HG02763 (cell line): Measurements from ENCODE around the gene COPA.

ENCODE experiments used
- ATAC-seq: cut with Tn5 transposase; IDR thresholded peaks from one replicate; pipeline ENCODE4 v1.9.1; 2021; ENCODE audit warnings: mild to moderate bottlenecking, moderate library complexity; ENCODE audit not compliant: unreplicated experiment

COPA gene

DNA sequence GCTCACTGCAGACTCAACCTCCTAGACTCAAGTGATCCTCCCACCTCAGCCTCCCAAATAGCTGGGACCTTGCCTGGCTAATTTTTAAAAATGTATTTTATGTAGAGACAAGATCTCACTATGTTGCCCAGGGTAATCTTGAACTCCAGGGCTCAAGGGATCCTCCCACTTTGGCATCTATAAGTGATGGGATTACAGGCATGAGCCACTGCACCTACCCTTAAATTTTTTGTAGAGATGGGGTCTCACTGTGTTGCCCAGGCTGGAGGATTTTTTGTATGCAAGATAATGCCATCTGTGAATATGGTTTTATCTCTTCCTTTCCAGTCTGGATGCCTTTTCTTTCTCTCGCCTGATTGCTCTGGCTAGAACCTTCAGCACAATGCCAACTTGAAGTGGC lies 72.0 kb downstream of the COPA start:
- no peak for ATAC-seq

DNA sequence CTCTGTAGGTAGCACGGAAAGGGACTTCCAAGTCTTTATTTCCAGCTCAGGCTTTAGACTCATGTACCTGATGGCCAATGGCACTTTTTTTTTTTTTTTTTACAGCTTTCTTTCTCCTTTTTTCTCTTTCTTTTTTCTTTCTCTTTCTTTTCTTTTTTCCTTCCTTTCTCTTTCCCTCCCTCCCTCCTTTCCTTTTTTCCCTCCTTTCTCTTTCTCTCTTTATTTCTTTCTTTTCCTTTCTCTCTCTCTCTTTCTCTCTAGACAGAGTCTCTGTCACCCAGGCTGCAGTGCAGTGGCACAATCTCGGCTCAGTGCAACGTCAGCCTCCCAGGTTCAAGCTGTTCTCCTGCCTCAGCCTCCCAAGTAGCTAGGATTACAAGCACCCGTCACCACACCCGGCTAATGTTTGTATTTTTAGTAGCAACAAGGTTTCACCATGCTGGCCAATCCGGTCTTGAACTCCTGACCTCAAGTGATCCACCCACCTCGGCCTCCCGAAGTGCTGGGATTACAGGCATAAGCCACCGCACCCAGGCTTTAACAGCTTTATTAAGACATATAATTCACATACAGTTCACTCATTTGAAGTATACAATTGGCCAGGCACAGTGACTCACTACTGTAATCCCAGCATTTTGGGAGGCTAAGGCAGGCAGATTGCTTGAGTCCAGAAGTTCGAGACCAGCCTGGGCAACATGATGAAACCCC lies 75.6 kb downstream of the COPA start:
- no peak for ATAC-seq

DNA sequence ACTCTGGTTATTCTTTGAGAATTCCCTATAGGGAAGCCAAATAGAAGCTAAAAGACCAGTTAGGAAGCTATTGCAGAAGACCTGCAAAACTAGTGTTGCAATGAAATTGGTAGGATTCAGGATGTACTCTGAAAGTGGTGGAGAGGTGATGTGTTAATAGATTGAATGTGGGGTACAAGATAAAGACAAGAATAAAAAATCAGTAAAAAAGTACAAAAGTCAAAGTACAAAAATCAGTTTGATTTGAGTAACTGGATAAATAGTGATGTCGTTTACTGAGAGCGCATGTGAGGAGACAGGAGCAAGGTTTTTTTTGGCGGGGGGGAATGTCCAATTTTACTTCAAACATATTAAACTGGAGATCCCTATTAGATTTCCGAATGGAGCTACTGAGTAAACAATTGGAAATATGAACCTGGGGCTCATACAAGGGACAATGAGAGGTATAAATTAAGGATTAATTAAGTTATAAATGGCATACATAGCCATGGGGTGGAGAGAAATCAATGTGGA lies 78.2 kb downstream of the COPA start:
- no peak for ATAC-seq

DNA sequence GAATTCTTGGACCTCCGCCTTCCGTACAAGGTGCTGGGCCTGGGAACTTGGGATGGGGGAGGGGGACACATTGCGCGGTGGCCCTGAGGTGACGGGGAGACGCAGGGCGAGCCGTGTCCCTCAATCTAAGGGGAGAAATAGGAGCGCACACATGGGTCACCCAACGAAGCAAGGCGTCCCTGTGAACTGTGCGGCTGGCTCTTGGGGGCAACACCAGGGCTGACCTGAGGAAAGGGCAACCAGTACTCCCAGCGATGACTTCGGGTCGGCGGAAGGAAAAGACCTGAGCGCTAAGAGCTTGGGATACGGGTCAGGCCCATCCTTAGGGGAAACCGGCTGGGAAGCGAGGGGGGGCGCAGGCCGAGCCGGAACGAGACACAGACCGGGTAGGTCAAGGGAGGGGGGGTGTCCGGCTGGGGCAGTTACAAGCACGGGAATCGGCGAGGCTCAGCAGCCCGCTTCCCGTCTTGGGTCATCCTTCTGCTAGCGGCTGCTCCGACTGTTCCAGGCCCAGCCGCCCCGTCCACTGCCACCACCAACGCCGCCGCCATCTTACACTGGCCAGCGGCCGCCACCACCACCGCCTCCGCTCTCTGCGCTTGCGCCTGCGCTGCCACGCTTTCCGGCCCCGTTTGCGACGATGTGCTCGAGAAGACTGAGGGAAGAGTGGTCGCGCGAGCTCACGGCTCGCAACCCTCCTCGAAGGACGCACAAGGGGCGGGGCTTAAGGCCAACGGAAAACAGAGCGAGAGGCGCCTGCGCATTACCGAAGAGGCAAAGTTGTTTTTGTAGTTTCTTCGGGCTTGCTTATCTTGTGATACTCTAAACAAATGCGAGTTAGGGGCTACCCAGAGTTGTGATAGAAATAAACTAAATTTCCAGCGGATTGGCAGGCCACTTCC lies 80.9 kb downstream of the COPA start, which contains the start of gene DCAF8:
Gene DCAF8, minus strand, starts transcription at position 657 of the 902 bp plus-strand sequence. CDS start 18,541 bp downstream, outside the sequence.
- ATAC-seq, result peak; percentile 82

DNA sequence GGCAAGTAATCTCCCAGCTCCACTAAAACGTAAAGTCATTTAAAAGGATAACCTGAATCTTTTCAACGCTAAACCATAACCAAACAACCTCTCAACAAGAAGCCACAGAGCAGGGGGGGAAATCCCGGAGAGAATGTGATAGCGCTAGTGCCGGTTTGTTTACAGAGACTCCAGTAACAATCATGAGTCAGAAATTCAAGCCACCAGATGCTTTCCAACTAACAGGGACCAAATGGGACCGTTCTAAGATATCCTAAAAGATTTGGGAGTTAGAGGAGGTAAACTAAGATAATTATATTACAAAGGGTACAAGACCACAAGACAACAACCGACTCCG lies 81.5 kb downstream of the COPA start:
- no peak for ATAC-seq

GRCh38 chr1:160260406-160261382 lies 82.4 kb downstream of the COPA start:
- ATAC-seq, result no peak

DNA sequence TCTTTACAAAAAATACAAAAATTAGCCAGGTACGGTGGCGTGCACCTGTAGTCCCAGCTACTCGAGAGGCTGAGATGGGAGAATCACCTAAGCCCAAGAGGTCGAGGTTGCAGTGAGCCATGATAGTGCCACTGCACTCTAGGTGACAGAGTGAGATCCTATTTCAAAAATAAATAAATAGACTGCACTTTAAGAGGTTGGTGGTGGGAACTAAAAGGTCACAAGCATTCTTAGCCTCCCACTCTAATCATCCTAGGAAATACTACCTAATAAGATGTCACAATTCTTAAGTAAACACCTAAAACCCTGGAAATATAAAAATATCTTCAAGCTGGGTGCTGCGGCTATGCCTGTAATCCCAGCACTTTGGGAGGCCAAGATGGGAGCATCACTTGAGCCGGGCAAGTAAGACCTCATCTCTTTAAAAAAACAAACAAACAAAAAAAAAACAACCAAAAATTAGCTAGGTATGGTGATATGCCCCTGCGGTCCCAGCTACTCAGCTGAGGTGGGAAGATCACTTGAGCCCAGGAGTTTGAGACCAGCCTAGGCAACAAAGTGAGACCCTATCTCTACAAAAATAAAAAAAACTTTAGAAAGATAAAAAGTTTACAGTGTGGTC lies 84.8 kb downstream of the COPA start:
- ATAC-seq, result no peak

GRCh38 chr1:160257411-160258015 lies 85.5 kb downstream of the COPA start:
- no peak for ATAC-seq

GRCh38 chr1:160256396-160257046 lies 86.5 kb downstream of the COPA start:
- no peak for ATAC-seq

- ATAC-seq, result no peak
Observed at GRCh38 chr1:160255781-160256300, 87.2 kb downstream of the COPA start.

DNA sequence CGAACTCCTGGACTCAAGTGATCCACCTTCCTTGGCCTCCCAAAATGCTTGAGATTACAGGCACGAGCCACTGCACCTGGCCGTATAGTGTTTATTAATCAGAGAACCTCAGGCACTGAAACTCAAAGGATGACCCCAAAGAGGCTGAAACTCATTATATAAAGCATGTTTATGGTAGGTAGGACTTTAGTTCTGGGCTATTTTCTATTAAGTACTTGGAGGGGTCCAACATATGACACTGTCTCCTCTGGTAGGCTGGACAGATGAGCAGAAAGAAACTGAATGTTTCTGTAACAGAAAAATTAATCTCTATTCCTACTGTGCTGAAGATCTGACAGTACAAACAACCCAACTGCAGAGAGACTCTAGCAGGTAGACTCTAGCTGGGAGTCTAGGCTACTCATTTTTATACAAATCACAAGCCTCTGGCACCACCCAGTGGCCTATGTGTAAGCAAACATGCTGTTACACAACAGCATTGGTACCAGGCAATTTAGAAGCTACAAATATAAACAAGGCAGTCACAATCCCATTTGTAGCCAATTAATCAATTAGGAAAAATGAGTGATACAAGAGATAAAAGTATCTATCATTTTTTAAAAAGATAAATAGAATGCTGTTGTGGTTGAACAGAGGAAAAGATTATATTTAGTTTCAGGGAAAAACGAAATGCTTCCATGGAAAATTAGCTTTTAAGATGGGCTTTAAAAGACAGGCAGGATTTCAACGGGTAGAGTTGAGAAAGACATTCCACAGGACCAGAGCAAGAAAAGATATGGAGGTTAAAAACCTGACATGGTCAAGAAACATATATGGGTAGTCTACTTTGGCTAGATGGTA lies 91.1 kb downstream of the COPA start:
- ATAC-seq, result peak; percentile 61

DNA sequence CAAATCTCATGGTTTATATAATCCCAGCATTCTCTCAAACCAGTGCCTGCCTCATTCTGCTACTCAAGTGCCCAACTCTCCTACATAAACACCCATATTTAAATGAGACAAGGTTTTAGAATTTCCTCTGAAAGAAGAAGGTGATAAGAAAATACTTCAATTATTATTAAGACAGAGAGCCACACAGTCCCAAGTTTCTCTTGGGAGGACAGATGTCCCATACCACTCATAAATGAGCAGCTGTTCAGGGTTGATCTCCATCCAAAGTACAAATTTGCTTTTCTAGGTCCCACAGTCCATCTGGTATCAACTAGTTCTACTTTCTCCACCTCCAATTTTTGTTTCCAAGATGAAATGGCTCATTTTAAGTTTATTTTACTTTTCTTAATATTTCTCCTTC lies 92.0 kb downstream of the COPA start:
- no peak for ATAC-seq

DNA sequence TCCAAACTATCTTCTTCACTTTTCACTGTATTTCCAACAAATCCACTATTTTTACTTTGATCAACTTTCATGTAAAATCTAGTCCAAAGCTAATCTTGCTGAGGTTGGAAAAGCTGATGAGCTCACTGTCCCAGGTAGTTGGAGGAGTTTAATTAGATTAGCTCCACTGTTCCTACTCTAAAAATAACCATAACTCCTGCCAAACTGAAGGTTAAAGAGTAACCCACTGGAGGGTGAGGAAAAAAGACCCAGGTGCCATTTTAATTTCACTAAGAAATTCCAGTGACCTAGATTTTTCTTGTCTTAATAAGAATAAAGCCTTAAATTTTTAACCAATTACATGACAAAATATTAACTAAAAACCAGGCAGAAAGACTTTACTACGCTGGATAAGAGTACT lies 96.0 kb downstream of the COPA start:
- ATAC-seq, result no peak

- ATAC-seq, result no peak
Observed at GRCh38 chr1:160245434-160245833, 97.6 kb downstream of the COPA start.

- no peak for ATAC-seq
Observed at GRCh38 chr1:160244209-160244608, 98.8 kb downstream of the COPA start.

GRCh38 chr1:160243767-160244166 lies 99.3 kb downstream of the COPA start:
- no peak for ATAC-seq

DNA sequence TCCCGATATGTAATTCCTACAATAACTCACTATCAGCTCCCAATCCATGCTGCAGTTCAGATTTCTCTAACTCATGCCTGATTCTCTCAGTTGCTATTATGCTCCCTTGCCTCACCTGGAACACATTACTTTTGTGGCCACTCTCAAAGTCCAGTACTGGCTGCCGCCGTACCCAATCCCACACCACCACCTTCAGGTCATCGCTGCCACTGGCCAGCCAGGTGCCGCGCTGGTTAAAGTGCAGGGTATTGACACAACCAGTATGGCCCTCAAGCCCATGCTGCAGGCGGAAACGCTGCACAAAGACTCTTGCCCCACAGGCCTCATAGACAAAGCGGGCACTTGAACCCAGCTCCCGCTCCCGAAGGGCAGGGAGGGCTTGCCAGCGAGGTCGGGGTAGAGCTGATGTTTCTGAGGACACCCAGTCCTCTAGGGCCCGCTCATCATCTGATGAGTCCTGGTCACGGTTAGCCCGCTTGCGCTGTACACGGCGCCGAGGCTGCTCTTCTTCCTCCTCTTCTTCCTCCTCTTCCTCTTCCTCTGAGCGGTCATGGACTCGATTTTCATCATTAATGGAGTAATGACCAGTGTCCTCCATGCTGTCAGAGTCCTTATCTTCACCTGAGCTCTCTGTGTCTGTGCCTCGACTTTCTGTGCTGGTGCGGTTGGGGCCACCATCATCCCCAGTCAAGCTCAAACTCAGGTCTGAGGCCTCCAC lies 103.3 kb downstream of the COPA start:
- no peak for ATAC-seq
